Measurements from ENCODE around the gene METTL22.

The METTL22 gene

GRCh38 chr16:8661703-8662102, 40.2 kb downstream of the METTL22 start:
- peaks cover 6% of the 10 kb centered on the region for H3K36me3 Mint-ChIP-seq
- no peaks in the 10 kb centered on the region for H3K27me3 Mint-ChIP-seq
- H3K27ac Mint-ChIP-seq, result no peak overlapping the region
- no peak overlapping the region for H3K4me3 Mint-ChIP-seq
- no peaks in the 10 kb centered on the region for H3K4me1 Mint-ChIP-seq (ENCODE audit: low read depth)
- no peaks in the 10 kb centered on the region for H3K9me3 Mint-ChIP-seq (ENCODE audit: low read depth)

- no peak overlapping the region for H3K27ac Mint-ChIP-seq
- no peaks in the 10 kb centered on the region for H3K27me3 Mint-ChIP-seq
- H3K9me3 Mint-ChIP-seq (ENCODE audit: low read depth), result no peaks in the 10 kb centered on the region
- no peak overlapping the region for H3K4me3 Mint-ChIP-seq
- H3K36me3 Mint-ChIP-seq, result peaks cover 11% of the 10 kb centered on the region
- no peaks in the 10 kb centered on the region for H3K4me1 Mint-ChIP-seq (ENCODE audit: low read depth)
Measured at GRCh38 chr16:8663192-8664089, 41.9 kb downstream of the METTL22 start.

- Mint-ChIP-seq H3K4me3 (no peak overlapping the region), H3K27me3 (no peaks in the 10 kb centered on the region)
Measured at GRCh38 chr16:8665529-8665928, 44.0 kb downstream of the METTL22 start.

GRCh38 chr16:8667492-8667891, 46.0 kb downstream of the METTL22 start:
- Mint-ChIP-seq H3K27ac (no peak overlapping the region), H3K4me3 (no peak overlapping the region), H3K9me3 (ENCODE audit: low read depth) (no peaks in the 10 kb centered on the region), H3K4me1 (ENCODE audit: low read depth) (no peaks in the 10 kb centered on the region), H3K27me3 (no peaks in the 10 kb centered on the region), H3K36me3 (peaks cover 13% of the 10 kb centered on the region)

More at GRCh38 chr16:8665529-8665928, 44.0 kb downstream of the METTL22 start:
- Mint-ChIP-seq H3K9me3 (ENCODE audit: low read depth) (no peaks in the 10 kb centered on the region), H3K36me3 (peaks cover 12% of the 10 kb centered on the region), H3K27ac (no peak overlapping the region), H3K4me1 (ENCODE audit: low read depth) (no peaks in the 10 kb centered on the region)

GRCh38 chr16:8668113-8668512, 46.6 kb downstream of the METTL22 start:
- H3K27me3 Mint-ChIP-seq, result no peaks in the 10 kb centered on the region
- H3K36me3 Mint-ChIP-seq, result peaks cover 12% of the 10 kb centered on the region
- no peak overlapping the region for H3K4me3 Mint-ChIP-seq
- no peaks in the 10 kb centered on the region for H3K9me3 Mint-ChIP-seq (ENCODE audit: low read depth)
- no peaks in the 10 kb centered on the region for H3K4me1 Mint-ChIP-seq (ENCODE audit: low read depth)
- H3K27ac Mint-ChIP-seq, result no peak overlapping the region

- Mint-ChIP-seq H3K27ac (no peak overlapping the region), H3K4me1 (ENCODE audit: low read depth) (peaks cover 4% of the 10 kb centered on the region), H3K9me3 (ENCODE audit: low read depth) (no peaks in the 10 kb centered on the region), H3K36me3 (peaks cover 11% of the 10 kb centered on the region), H3K27me3 (no peaks in the 10 kb centered on the region), H3K4me3 (no peak overlapping the region)
Measured at GRCh38 chr16:8669481-8669880, 48.0 kb downstream of the METTL22 start.

- H3K9me3 Mint-ChIP-seq (ENCODE audit: low read depth), result no peaks in the 10 kb centered on the region
- H3K4me1 Mint-ChIP-seq (ENCODE audit: low read depth), result peaks cover 8% of the 10 kb centered on the region
Measured at GRCh38 chr16:8670014-8670560, 48.6 kb downstream of the METTL22 start.

GRCh38 chr16:8673611-8674412, 52.3 kb downstream of the METTL22 start:
- peaks cover 18% of the 10 kb centered on the region for H3K4me1 Mint-ChIP-seq (ENCODE audit: low read depth)
- no peaks in the 10 kb centered on the region for H3K27me3 Mint-ChIP-seq
- H3K9me3 Mint-ChIP-seq (ENCODE audit: low read depth), result no peaks in the 10 kb centered on the region
- H3K27ac Mint-ChIP-seq, result peak overlapping the region; percentile 41
- H3K36me3 Mint-ChIP-seq, result peaks cover 8% of the 10 kb centered on the region
- peak overlapping the region; percentile 83 for H3K4me3 Mint-ChIP-seq

More at GRCh38 chr16:8670014-8670560, 48.6 kb downstream of the METTL22 start:
- no peak overlapping the region for H3K4me3 Mint-ChIP-seq
- no peak overlapping the region for H3K27ac Mint-ChIP-seq
- no peaks in the 10 kb centered on the region for H3K27me3 Mint-ChIP-seq
- H3K36me3 Mint-ChIP-seq, result peaks cover 7% of the 10 kb centered on the region

- Mint-ChIP-seq H3K27me3 (no peaks in the 10 kb centered on the region), H3K27ac (peak within 1 kb of the TSS; percentile 86), H3K9me3 (ENCODE audit: low read depth) (no peaks in the 10 kb centered on the region), H3K4me3 (peak within 1 kb of the TSS; percentile 96), H3K36me3 (peaks cover 8% of the 10 kb centered on the region), H3K4me1 (ENCODE audit: low read depth) (peaks cover 18% of the 10 kb centered on the region)
Measured at GRCh38 chr16:8674413-8675022, 53.0 kb downstream of the METTL22 start, which contains the start of gene ABAT. Gene ABAT, plus strand, starts transcription at chr16:8674617. Its CDS starts 61,123 bp downstream, at chr16:8735740.

GRCh38 chr16:8675183-8676159, 54.0 kb downstream of the METTL22 start:
- peaks cover 12% of the 10 kb centered on the region for H3K36me3 Mint-ChIP-seq
- H3K4me3 Mint-ChIP-seq, result peak overlapping the region; percentile 96
- H3K27ac Mint-ChIP-seq, result peak overlapping the region; percentile 86

GRCh38 chr16:8676160-8676547, 54.7 kb downstream of the METTL22 start:
- H3K4me3 Mint-ChIP-seq, result peak overlapping the region; percentile 42
- peaks cover 11% of the 10 kb centered on the region for H3K36me3 Mint-ChIP-seq
- no peaks in the 10 kb centered on the region for H3K27me3 Mint-ChIP-seq
- H3K9me3 Mint-ChIP-seq (ENCODE audit: low read depth), result peaks cover 3% of the 10 kb centered on the region
- H3K4me1 Mint-ChIP-seq (ENCODE audit: low read depth), result peaks cover 18% of the 10 kb centered on the region
- no peak overlapping the region for H3K27ac Mint-ChIP-seq

More at GRCh38 chr16:8675183-8676159, 54.0 kb downstream of the METTL22 start:
- Mint-ChIP-seq H3K27me3 (no peaks in the 10 kb centered on the region), H3K9me3 (ENCODE audit: low read depth) (peaks cover 3% of the 10 kb centered on the region), H3K4me1 (ENCODE audit: low read depth) (peaks cover 18% of the 10 kb centered on the region)

GRCh38 chr16:8676737-8677375, 55.4 kb downstream of the METTL22 start:
- Mint-ChIP-seq H3K27me3 (no peaks in the 10 kb centered on the region), H3K36me3 (peaks cover 11% of the 10 kb centered on the region), H3K4me1 (ENCODE audit: low read depth) (peaks cover 18% of the 10 kb centered on the region), H3K9me3 (ENCODE audit: low read depth) (peaks cover 3% of the 10 kb centered on the region), H3K27ac (no peak overlapping the region), H3K4me3 (no peak overlapping the region)

GRCh38 chr16:8677481-8677880, 56.0 kb downstream of the METTL22 start:
- Mint-ChIP-seq H3K36me3 (peaks cover 11% of the 10 kb centered on the region), H3K27ac (no peak overlapping the region), H3K4me1 (ENCODE audit: low read depth) (peaks cover 18% of the 10 kb centered on the region), H3K9me3 (ENCODE audit: low read depth) (peaks cover 3% of the 10 kb centered on the region), H3K27me3 (no peaks in the 10 kb centered on the region), H3K4me3 (no peak overlapping the region)

Data from activated naive CD8-positive, alpha-beta T cell (primary cell).